Activated CD8-positive, alpha-beta T cell treated with anti-CD3 and anti-CD28 coated beads, Interleukin-2, amount 10 ng/mL, durations not matched to agents 7 days and 5 days (primary cell): Measurements from ENCODE around the gene AFAP1. TPM values are rescaled to one million over a fixed set of nuclear protein-coding genes. Genes with fewer than 3 reads are reported as not detected.

Experiments
- ATAC-seq: fragments of 150-1000 bp; cut with Tn5 transposase; one replicate; pipeline ENCODE4 v1.10.0; 2021; ENCODE audit warnings: moderate library complexity
- CTCF ChIA-PET: fragments of 350-600 bp; sonication (Branson Sonifier 250); formaldehyde crosslinking; loops from one replicate; lab custom pipeline; 2021; ENCODE audit warnings: antibody characterized with exemption; lab: Charles Lee
- POLR2A ChIA-PET: fragments of 350-600 bp; sonication (Branson Sonifier 250); formaldehyde crosslinking; loops from one replicate; lab custom pipeline; 2021; ENCODE audit warnings: antibody characterized with exemption; lab: Charles Lee
- DNase-seq: peaks from one replicate; pipeline ENCODE4 v3.0.0-alpha.2; 2020
- H3K27ac Mint-ChIP-seq: one replicate; pipeline ENCODE4 v1.8.0; 2021; ENCODE audit warnings: mild to moderate bottlenecking, mixed read lengths
- H3K27me3 Mint-ChIP-seq: one replicate; pipeline ENCODE4 v1.8.0; 2021; ENCODE audit warnings: low read depth, mixed read lengths
- H3K36me3 Mint-ChIP-seq: one replicate; pipeline ENCODE4 v1.8.0; 2021; ENCODE audit warnings: low read depth, mixed read lengths
- H3K4me1 Mint-ChIP-seq: one replicate; pipeline ENCODE4 v1.8.0; 2021; ENCODE audit warnings: low read depth, mixed read lengths
- H3K4me3 Mint-ChIP-seq: one replicate; pipeline ENCODE4 v1.8.0; 2021; ENCODE audit warnings: mild to moderate bottlenecking, mixed read lengths
- H3K9me3 Mint-ChIP-seq: one replicate; pipeline ENCODE4 v1.8.0; 2022; ENCODE audit warnings: mixed read lengths; ENCODE audit not compliant: insufficient read depth
- total RNA-seq, 2 experiments: library from RNA; stranded (reverse); gene quantifications; one replicate each; pipeline ENCODE4 v1.2.3, GENCODE V29; 2021

The AFAP1 gene
- total RNA-seq, 2 experiments from 2014 or later: 5.3 to 6.2 TPM

DNA sequence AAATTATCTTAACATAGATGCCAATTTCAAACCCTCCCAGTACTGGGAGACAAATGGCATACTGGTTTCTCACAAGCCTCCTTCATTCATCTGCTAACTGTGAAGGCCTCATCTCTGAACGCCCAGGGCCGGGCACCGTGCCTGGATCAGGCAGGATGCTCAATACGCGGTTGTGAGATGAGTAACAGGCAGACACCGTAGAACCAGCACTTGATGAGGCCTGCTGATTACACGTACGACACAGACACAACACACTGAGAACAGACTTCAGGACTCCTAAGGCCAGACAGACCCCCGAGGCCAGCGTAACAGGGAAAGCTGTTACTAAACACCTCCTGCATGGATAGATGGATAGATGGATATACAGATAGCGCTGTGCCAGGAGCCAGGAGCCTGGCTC, 154.6 kb downstream of the AFAP1 start:
- H3K4me3 Mint-ChIP-seq: no peak overlapping the region
- POLR2A ChIA-PET: no interaction called here
- ATAC-seq (no peak), DNase-seq (no peak)
- no peaks in the 10 kb centered on the region for H3K9me3 Mint-ChIP-seq
- H3K27ac Mint-ChIP-seq: no peak overlapping the region
- H3K4me1 Mint-ChIP-seq: peaks cover 12% of the 10 kb centered on the region
- H3K36me3 Mint-ChIP-seq: no peaks in the 10 kb centered on the region
- no peaks in the 10 kb centered on the region for H3K27me3 Mint-ChIP-seq
- CTCF ChIA-PET: no interaction called here

GRCh38 chr4:7784131-7784870, 155.4 kb downstream of the AFAP1 start:
- Mint-ChIP-seq H3K27me3 (no peaks in the 10 kb centered on the region), H3K4me1 (peaks cover 15% of the 10 kb centered on the region), H3K27ac (no peak overlapping the region), H3K36me3 (no peaks in the 10 kb centered on the region), H3K9me3 (no peaks in the 10 kb centered on the region), H3K4me3 (no peak overlapping the region)
- DNase-seq (no peak), ATAC-seq (no peak)
- POLR2A ChIA-PET: interaction anchor here (0.5 kb wide), 1 partner anchor 16 kb away, joined by 3 read pairs; no protein-coding TSS in a partner anchor
- CTCF ChIA-PET: no interaction called here

GRCh38 chr4:7783541-7783940, 156.1 kb downstream of the AFAP1 start:
- peaks cover 19% of the 10 kb centered on the region for H3K4me1 Mint-ChIP-seq
- peak overlapping the region; percentile 3 for H3K27ac Mint-ChIP-seq
- H3K27me3 Mint-ChIP-seq: no peaks in the 10 kb centered on the region
- DNase-seq: no peak
- ChIA-PET POLR2A (interaction anchor here (0.5 kb wide), 1 partner anchor 17 kb away, joined by 3 read pairs; no protein-coding TSS in a partner anchor), CTCF (interaction anchor here (1.2 to 1.5 kb wide), 2 partner anchors 18 to 204 kb away, joined by 4 to 5 read pairs; no protein-coding TSS in a partner anchor)
- no peaks in the 10 kb centered on the region for H3K9me3 Mint-ChIP-seq
- no peak overlapping the region for H3K4me3 Mint-ChIP-seq
- no peak for ATAC-seq
- H3K36me3 Mint-ChIP-seq: peaks cover 2% of the 10 kb centered on the region

- Mint-ChIP-seq H3K27ac (no peak overlapping the region), H3K4me1 (peaks cover 19% of the 10 kb centered on the region), H3K9me3 (no peaks in the 10 kb centered on the region), H3K36me3 (peaks cover 2% of the 10 kb centered on the region), H3K27me3 (no peaks in the 10 kb centered on the region), H3K4me3 (no peak overlapping the region)
- ChIA-PET POLR2A (no interaction called here), CTCF (interaction anchor here (1.2 to 1.5 kb wide), 2 partner anchors 19 to 204 kb away, joined by 4 to 5 read pairs; no protein-coding TSS in a partner anchor)
- DNase-seq: no peak
- no peak for ATAC-seq
Observed at GRCh38 chr4:7782783-7783182, 156.9 kb downstream of the AFAP1 start.

GRCh38 chr4:7781993-7782392, 157.7 kb downstream of the AFAP1 start:
- Mint-ChIP-seq H3K36me3 (peaks cover 2% of the 10 kb centered on the region), H3K4me1 (peaks cover 19% of the 10 kb centered on the region), H3K9me3 (no peaks in the 10 kb centered on the region), H3K27ac (no peak overlapping the region), H3K27me3 (no peaks in the 10 kb centered on the region), H3K4me3 (no peak overlapping the region)
- ChIA-PET CTCF (interaction anchor here (1.2 kb wide), 1 partner anchor 20 kb away, joined by 4 read pairs; no protein-coding TSS in a partner anchor), POLR2A (no interaction called here)
- DNase-seq (no peak), ATAC-seq (no peak)

- Mint-ChIP-seq H3K4me1 (peaks cover 19% of the 10 kb centered on the region), H3K27ac (no peak overlapping the region), H3K9me3 (no peaks in the 10 kb centered on the region), H3K4me3 (no peak overlapping the region), H3K36me3 (peaks cover 2% of the 10 kb centered on the region), H3K27me3 (no peaks in the 10 kb centered on the region)
- ChIA-PET CTCF (interaction anchor here (0.8 to 1.7 kb wide), 3 partner anchors 10 to 20 kb away, joined by 3 to 5 read pairs (median 4); no protein-coding TSS in a partner anchor), POLR2A (no interaction called here)
- ATAC-seq (no peak), DNase-seq (no peak)
Observed at GRCh38 chr4:7781366-7781765, 158.3 kb downstream of the AFAP1 start.

DNA sequence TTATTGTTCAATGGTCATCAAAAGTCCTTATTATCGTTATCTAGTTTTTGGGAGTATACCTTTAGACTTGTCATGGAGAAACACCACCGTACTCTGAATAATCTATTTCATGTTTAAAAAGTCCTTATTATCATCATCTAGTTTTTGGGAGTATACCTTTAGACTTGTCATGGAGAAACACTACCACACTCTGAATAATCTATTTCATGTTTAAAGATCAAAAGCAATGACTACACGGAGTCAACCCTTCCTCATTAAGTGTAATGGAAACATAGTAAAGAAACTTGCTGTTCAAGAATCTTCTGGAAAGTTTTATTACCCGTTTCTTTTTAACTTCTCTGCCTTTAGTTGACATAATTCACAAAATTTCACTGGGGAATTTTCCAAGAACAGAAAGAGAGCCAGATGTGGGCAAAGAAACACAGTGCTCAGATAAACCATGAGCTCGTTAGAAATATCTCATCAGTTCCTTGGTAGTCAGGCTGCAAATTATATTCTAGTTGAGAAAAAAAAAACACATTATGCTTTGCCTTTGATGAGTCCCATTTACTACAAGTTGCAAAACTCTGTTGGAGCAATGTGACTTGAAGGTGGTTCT, 158.8 kb downstream of the AFAP1 start:
- Mint-ChIP-seq H3K9me3 (no peaks in the 10 kb centered on the region), H3K4me3 (no peak overlapping the region), H3K27ac (no peak overlapping the region), H3K27me3 (no peaks in the 10 kb centered on the region), H3K36me3 (peaks cover 2% of the 10 kb centered on the region), H3K4me1 (peaks cover 19% of the 10 kb centered on the region)
- POLR2A ChIA-PET: no interaction called here
- CTCF ChIA-PET: interaction anchor here (0.8 to 1.7 kb wide), 3 partner anchors 10 to 21 kb away, joined by 3 to 5 read pairs (median 4); no protein-coding TSS in a partner anchor
- no peak for ATAC-seq
- no peak for DNase-seq

DNA sequence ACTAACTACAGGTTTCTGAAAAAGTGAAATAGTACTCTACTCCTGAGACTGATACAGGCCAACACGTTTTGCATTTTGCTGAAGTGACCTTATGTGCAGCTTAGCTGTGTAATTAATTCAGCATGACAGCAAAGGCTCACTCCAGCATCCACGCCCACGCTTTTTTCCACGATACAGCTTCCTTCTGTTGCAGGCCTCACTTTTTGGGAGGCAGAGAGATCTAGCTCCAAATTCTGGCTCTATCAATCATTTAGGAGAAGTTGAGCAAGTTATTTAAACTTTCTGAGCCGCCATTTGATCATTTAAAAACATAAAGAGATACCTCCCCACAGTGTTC, 160.3 kb downstream of the AFAP1 start:
- H3K4me3 Mint-ChIP-seq: no peak overlapping the region
- H3K36me3 Mint-ChIP-seq: peaks cover 2% of the 10 kb centered on the region
- CTCF ChIA-PET: interaction anchor here (1.7 to 2.5 kb wide), 2 partner anchors 23 to 65 kb away, joined by 4 to 9 read pairs; no protein-coding TSS in a partner anchor
- POLR2A ChIA-PET: interaction anchor here (1.0 kb wide), 1 partner anchor 12 kb away, joined by 3 read pairs; no protein-coding TSS in a partner anchor
- ATAC-seq (no peak), DNase-seq (no peak)
- H3K27ac Mint-ChIP-seq: no peak overlapping the region
- no peaks in the 10 kb centered on the region for H3K9me3 Mint-ChIP-seq
- H3K4me1 Mint-ChIP-seq: peaks cover 19% of the 10 kb centered on the region
- no peaks in the 10 kb centered on the region for H3K27me3 Mint-ChIP-seq

GRCh38 chr4:7778510-7779431, 160.9 kb downstream of the AFAP1 start:
- DNase-seq (no peak), ATAC-seq (no peak)
- Mint-ChIP-seq H3K4me3 (no peak overlapping the region), H3K9me3 (no peaks in the 10 kb centered on the region), H3K36me3 (peaks cover 2% of the 10 kb centered on the region), H3K27ac (peak overlapping the region; percentile 26), H3K4me1 (peaks cover 19% of the 10 kb centered on the region), H3K27me3 (no peaks in the 10 kb centered on the region)
- ChIA-PET CTCF (interaction anchor here (1.1 to 2.5 kb wide), 4 partner anchors 8 to 65 kb away, joined by 3 to 9 read pairs (median 4); no protein-coding TSS in a partner anchor), POLR2A (interaction anchor here (0.6 to 1.0 kb wide), 2 partner anchors 12 kb away, joined by 3 read pairs; no protein-coding TSS in a partner anchor)

- ChIA-PET CTCF (interaction anchor here (1.1 to 2.5 kb wide), 4 partner anchors 7 to 66 kb away, joined by 3 to 9 read pairs (median 4); no protein-coding TSS in a partner anchor), POLR2A (interaction anchor here (0.6 kb wide), 1 partner anchor 12 kb away, joined by 3 read pairs; no protein-coding TSS in a partner anchor)
- ATAC-seq: no peak
- H3K4me1 Mint-ChIP-seq: peaks cover 19% of the 10 kb centered on the region
- no peaks in the 10 kb centered on the region for H3K9me3 Mint-ChIP-seq
- H3K27ac Mint-ChIP-seq: no peak overlapping the region
- DNase-seq: no peak
- no peak overlapping the region for H3K4me3 Mint-ChIP-seq
- peaks cover 2% of the 10 kb centered on the region for H3K36me3 Mint-ChIP-seq
- H3K27me3 Mint-ChIP-seq: no peaks in the 10 kb centered on the region
Observed at GRCh38 chr4:7777871-7778509, 161.7 kb downstream of the AFAP1 start.
